MCF 10A (cell line): ENCODE results near the gene EMILIN1. TPM values are rescaled to one million over a fixed set of nuclear protein-coding genes. Genes with fewer than 3 reads are reported as not detected.
"Not testable (repeated sequence)": the region's sequence is repeated elsewhere in the genome, so short reads cannot be mapped to it uniquely, and the experiment has no call there.

Source experiments
- BruUV-seq: library from RNA; stranded (reverse); fragments of 400-500 nt; replicated peaks from 2 replicates; lab custom pipeline; 2021; lab: Mats Ljungman, UMichigan
- CTCF ChIA-PET: fragments of 300-600 bp; sonication (Branson Sonifier 250); formaldehyde crosslinking; extraction: SDS; loops from one replicate; lab custom pipeline; 2021; ENCODE audit warnings: antibody characterized with exemption, inconsistent platforms; lab: Yijun Ruan, JAX
- POLR2A ChIA-PET: fragments of 300-600, 350-650 bp; sonication (Branson Sonifier 250); formaldehyde crosslinking; extraction: SDS; loops from one replicate; lab custom pipeline; 2020; ENCODE audit warnings: antibody characterized with exemption, inconsistent platforms; lab: Yijun Ruan, JAX
- DNase-seq: peaks from one replicate; pipeline ENCODE4 v3.0.0-alpha.2; 2018; ENCODE audit not compliant: unreplicated experiment
- H3K27ac Mint-ChIP-seq: one replicate; pipeline ENCODE4 v1.8.0; 2022; ENCODE audit warnings: mild to moderate bottlenecking, low read depth, mixed read lengths; ENCODE audit not compliant: unreplicated experiment
- H3K27me3 Mint-ChIP-seq: one replicate; pipeline ENCODE4 v1.8.0; 2022; ENCODE audit warnings: mixed read lengths; ENCODE audit not compliant: insufficient read depth, unreplicated experiment
- H3K36me3 Mint-ChIP-seq: one replicate; pipeline ENCODE4 v1.8.0; 2022; ENCODE audit warnings: mild to moderate bottlenecking, moderate library complexity, mixed read lengths; ENCODE audit not compliant: insufficient read depth, unreplicated experiment
- H3K4me1 Mint-ChIP-seq: one replicate; pipeline ENCODE4 v1.8.0; 2022; ENCODE audit warnings: mixed read lengths; ENCODE audit not compliant: insufficient read depth, unreplicated experiment
- H3K4me3 Mint-ChIP-seq: one replicate; pipeline ENCODE4 v1.8.0; 2022; ENCODE audit warnings: mild to moderate bottlenecking, moderate library complexity, mixed read lengths; ENCODE audit not compliant: unreplicated experiment
- H3K9me3 Mint-ChIP-seq: one replicate; pipeline ENCODE4 v1.8.0; 2022; ENCODE audit warnings: mixed read lengths; ENCODE audit not compliant: unreplicated experiment
- CTCF ChIP-seq: fragments of 200-600 bp; IDR thresholded peaks from one replicate; pipeline ENCODE4 v1.8.0; 2022; ENCODE audit warnings: antibody characterized with exemption, mild to moderate bottlenecking; ENCODE audit not compliant: unreplicated experiment
- intact Hi-C: fragments of 100-400 bp; cut with micrococcal nuclease; formaldehyde crosslinking; loops from 2 replicates; pipeline ENCODE4 v1.14.1; 2022
- total RNA-seq: library from RNA; stranded (reverse); gene quantifications from 2 replicates; pipeline ENCODE4 v1.2.3, GENCODE V29; 2022

EMILIN1 gene
- total RNA-seq, 1 experiment from 2014 or later = 0.21 TPM

GRCh38 chr2:27108221-27108620, 29.8 kb downstream of the EMILIN1 start:
- no peaks in the 10 kb centered on the region for H3K4me1 Mint-ChIP-seq
- H3K36me3 Mint-ChIP-seq = peaks cover 9% of the 10 kb centered on the region
- H3K9me3 Mint-ChIP-seq = no peaks in the 10 kb centered on the region
- BruUV-seq = no TSS peak
- intact Hi-C loops = no loop called here
- TF ChIP-seq CTCF = no peak
- DNase-seq = no peak
- no peak overlapping the region for H3K4me3 Mint-ChIP-seq
- POLR2A ChIA-PET = interaction anchor here (0.6 to 1.2 kb wide), 2 partner anchors 10 to 186 kb away, joined by 3 to 4 read pairs; no protein-coding TSS in a partner anchor
- no peak overlapping the region for H3K27ac Mint-ChIP-seq
- no peaks in the 10 kb centered on the region for H3K27me3 Mint-ChIP-seq
- CTCF ChIA-PET = interaction anchor here (0.8 to 1.2 kb wide), 6 partner anchors 9 to 262 kb away, joined by 3 to 8 read pairs (median 4); no protein-coding TSS in a partner anchor

DNA sequence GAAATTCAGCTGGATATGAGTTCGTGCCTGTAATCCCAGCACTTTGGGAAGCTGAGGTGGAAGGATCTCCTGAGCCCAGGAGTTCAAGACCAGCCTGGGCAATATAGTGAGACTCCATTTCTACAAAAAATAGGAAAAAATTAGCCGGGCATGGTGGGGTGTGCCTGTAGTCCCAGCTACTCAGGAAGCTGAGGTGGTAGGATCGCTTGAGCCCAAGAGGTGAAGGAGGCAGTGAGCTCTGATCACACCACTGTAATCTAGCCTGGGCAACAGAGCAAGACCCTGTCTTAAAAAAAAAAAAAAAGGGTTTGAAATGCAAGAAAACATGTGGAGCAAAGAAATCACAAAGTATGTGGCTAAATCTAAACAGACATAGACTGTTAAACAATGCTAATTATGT, 30.7 kb downstream of the EMILIN1 start:
- Mint-ChIP-seq H3K36me3 (peaks cover 9% of the 10 kb centered on the region), H3K27ac (no peak overlapping the region), H3K4me1 (no peaks in the 10 kb centered on the region), H3K27me3 (no peaks in the 10 kb centered on the region), H3K4me3 (no peak overlapping the region), H3K9me3 (no peaks in the 10 kb centered on the region)
- no TSS peak for BruUV-seq
- intact Hi-C loops = no loop called here
- DNase-seq = no peak
- no peak for TF ChIP-seq CTCF
- POLR2A ChIA-PET = interaction anchor here (0.6 to 1.2 kb wide), 2 partner anchors 9 to 185 kb away, joined by 3 to 4 read pairs; no protein-coding TSS in a partner anchor
- CTCF ChIA-PET = interaction anchor here (1.0 to 1.1 kb wide), 3 partner anchors 10 to 171 kb away, joined by 3 to 8 read pairs (median 4); no protein-coding TSS in a partner anchor

DNA sequence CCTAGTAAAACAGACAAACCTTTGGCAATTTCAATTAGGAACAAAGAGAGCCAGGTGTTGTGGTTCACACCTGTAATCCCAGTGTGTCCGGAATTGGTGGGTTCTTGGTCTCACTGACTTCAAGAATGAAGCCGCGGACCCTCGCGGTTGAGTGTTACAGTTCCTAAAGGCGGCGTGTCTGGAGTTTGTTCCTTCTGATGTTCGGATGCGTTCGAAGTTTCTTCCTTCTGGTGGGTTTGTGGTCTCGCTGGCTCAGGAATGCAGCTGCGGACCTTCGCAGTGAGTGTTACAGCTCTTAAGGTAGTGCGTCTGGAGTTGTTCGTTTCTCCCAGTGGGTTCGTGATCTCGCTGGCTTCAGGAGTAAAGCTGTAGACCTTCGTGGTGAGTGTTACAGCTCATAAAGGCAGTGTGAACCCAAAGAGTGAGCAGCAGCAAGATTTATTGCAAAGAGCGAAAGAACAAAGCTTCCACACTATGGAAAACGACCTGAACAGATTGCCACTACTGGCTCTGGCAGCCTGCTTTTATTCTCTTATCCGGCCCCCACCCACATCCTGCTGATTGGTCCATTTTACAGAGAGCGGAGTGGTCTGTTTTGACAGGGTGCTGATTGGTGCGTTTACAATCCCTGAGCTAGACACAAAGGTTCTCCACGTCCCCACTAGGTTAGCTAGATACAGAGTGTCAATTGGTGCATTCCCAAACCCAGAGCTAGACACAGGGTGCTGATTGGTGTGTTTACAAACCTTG, 32.4 kb downstream of the EMILIN1 start:
- BruUV-seq, H3K27ac Mint-ChIP-seq, H3K27me3 Mint-ChIP-seq, H3K4me1 Mint-ChIP-seq, H3K36me3 Mint-ChIP-seq, DNase-seq, intact Hi-C loops, H3K4me3 Mint-ChIP-seq, H3K9me3 Mint-ChIP-seq: not testable (repeated sequence)
- ChIA-PET POLR2A (interaction anchor here (1.0 kb wide), 1 partner anchor 129 kb away, joined by 3 read pairs; no protein-coding TSS in a partner anchor), CTCF (interaction anchor here (1.4 to 1.6 kb wide), 2 partner anchors 13 to 192 kb away, joined by 3 to 6 read pairs; no protein-coding TSS in a partner anchor)

GRCh38 chr2:27111392-27112078, 33.1 kb downstream of the EMILIN1 start:
- DNase-seq, H3K27ac Mint-ChIP-seq, H3K4me1 Mint-ChIP-seq, H3K36me3 Mint-ChIP-seq, intact Hi-C loops, BruUV-seq, H3K9me3 Mint-ChIP-seq, H3K27me3 Mint-ChIP-seq, H3K4me3 Mint-ChIP-seq: not testable (repeated sequence)
- CTCF ChIA-PET = interaction anchor here (0.6 to 2.1 kb wide), 5 partner anchors 13 to 191 kb away, joined by 3 to 8 read pairs (median 5); partner anchors contain the start of gene OST4
- POLR2A ChIA-PET = interaction anchor here (1.0 to 1.1 kb wide), 2 partner anchors 25 to 128 kb away, joined by 3 read pairs; partner anchors contain the start of gene KHK
